Suprapubic skin (tissue), 4 donors: ENCODE results near the gene TFAP2C.

ENCODE experiments used
- EP300 ChIP-seq: sonication (generic); formaldehyde crosslinking; IDR thresholded peaks from one replicate; pipeline ENCODE4 v1.6.1; 2017; ENCODE audit warnings: antibody characterized with exemption
- POLR2A ChIP-seq, 2 donors: fragments of 450-650 bp; IDR thresholded peaks; one replicate each; pipeline ENCODE4 v1.6.1; 2017; ENCODE audit warnings: antibody characterized with exemption in 2 of 2, mild to moderate bottlenecking in 2 of 2, moderate library complexity in 2 of 2
- POLR2AphosphoS5 ChIP-seq, 3 donors: sonication (generic); formaldehyde crosslinking; IDR thresholded peaks; one replicate each; pipeline ENCODE4 v1.6.1; 2017; ENCODE audit warnings: antibody characterized with exemption in 3 of 3
- TF ChIP-seq, protein P1 (sequence below), 2 donors: fragments of 200-600 bp in 1 of 2; fragments of 450-650 bp in 1 of 2; sonication (generic) in 1 of 2; IDR thresholded peaks; one replicate each; pipeline ENCODE4 v1.5.1; 2016 to 2019; ENCODE audit warnings: antibody characterized with exemption in 2 of 2, mild to moderate bottlenecking in 1 of 2, moderate library complexity in 1 of 2

DNA sequence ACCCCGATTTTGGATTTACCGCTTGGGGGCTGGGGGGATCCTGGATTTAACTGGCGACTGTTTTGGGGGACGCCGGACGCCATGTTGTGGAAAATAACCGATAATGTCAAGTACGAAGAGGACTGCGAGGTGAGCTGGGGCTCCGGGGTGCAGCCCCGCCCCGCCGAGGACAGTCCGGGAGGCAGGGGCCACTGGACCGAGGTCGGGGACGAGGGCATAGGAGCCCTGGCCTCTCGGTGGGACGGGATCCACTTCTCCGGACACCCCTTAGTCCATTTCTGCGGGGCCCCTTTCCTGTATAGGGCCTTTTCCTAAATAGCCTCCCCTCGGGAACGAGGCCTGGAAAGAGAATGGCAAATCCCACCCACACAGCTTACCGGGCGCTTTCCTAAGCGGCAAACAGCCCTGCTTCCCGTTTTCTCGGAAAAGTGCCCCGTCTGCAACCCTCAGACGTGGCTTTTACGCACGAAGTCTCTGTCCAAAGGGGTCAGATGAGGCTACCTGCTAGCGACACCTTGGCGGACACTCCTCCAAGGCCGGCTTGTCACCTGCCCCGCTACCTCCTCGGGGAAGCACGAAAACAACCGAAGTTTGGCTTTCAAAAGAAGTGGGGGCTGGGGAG is 469 bp downstream of the TFAP2C start:
- TF ChIP-seq, protein P1, sequence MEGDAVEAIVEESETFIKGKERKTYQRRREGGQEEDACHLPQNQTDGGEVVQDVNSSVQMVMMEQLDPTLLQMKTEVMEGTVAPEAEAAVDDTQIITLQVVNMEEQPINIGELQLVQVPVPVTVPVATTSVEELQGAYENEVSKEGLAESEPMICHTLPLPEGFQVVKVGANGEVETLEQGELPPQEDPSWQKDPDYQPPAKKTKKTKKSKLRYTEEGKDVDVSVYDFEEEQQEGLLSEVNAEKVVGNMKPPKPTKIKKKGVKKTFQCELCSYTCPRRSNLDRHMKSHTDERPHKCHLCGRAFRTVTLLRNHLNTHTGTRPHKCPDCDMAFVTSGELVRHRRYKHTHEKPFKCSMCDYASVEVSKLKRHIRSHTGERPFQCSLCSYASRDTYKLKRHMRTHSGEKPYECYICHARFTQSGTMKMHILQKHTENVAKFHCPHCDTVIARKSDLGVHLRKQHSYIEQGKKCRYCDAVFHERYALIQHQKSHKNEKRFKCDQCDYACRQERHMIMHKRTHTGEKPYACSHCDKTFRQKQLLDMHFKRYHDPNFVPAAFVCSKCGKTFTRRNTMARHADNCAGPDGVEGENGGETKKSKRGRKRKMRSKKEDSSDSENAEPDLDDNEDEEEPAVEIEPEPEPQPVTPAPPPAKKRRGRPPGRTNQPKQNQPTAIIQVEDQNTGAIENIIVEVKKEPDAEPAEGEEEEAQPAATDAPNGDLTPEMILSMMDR (IDR thresholded peaks at IDR 0.05): no peak
- no peak for TF ChIP-seq POLR2A (IDR thresholded peaks at IDR 0.05)
- TF ChIP-seq POLR2AphosphoS5 (IDR thresholded peaks at IDR 0.05): no peak
- no peak for TF ChIP-seq EP300
